Activated CD4-positive, CD25-positive, alpha-beta regulatory T cell treated with anti-CD3 and anti-CD28 coated beads, Interleukin-2, amount 50 U/mL, for 72 hours (primary cell): Measurements from ENCODE around the gene MTLN.
"Not testable (repeated sequence)": the region's sequence is repeated elsewhere in the genome, so short reads cannot be mapped to it uniquely, and the experiment has no call there.

Experiments
- DNase-seq: peaks from one replicate; pipeline ENCODE4 v3.0.0; 2021

The MTLN gene

GRCh38 chr2:110211938-110212858 lies at the start of gene MTLN:
MTLN (minus strand) TSS chr2:110212547; CDS start chr2:110212525, 22 bp downstream.
- peak; percentile 82 for DNase-seq

- not testable (repeated sequence) for DNase-seq
These were observed 49.6 kb upstream of the MTLN start for GRCh38 chr2:110261910-110262309.

GRCh38 chr2:110248081-110248795 lies 35.9 kb upstream of the MTLN start:
- DNase-seq: not testable (repeated sequence)

- not testable (repeated sequence) for DNase-seq
These were observed 33.4 kb upstream of the MTLN start for GRCh38 chr2:110245488-110246435.

GRCh38 chr2:110243283-110243682 lies 30.9 kb upstream of the MTLN start:
- not testable (repeated sequence) for DNase-seq

GRCh38 chr2:110234514-110234913 lies 22.2 kb upstream of the MTLN start:
- not testable (repeated sequence) for DNase-seq

GRCh38 chr2:110229886-110230285 lies 17.5 kb upstream of the MTLN start:
- DNase-seq: not testable (repeated sequence)

- DNase-seq: not testable (repeated sequence)
These were observed 10.3 kb upstream of the MTLN start for GRCh38 chr2:110222626-110223025.

GRCh38 chr2:110221938-110222337 lies 9.6 kb upstream of the MTLN start:
- no peak for DNase-seq

- no peak for DNase-seq
These were observed 7.8 kb upstream of the MTLN start for GRCh38 chr2:110220190-110220564.

- no peak for DNase-seq
These were observed 7.3 kb upstream of the MTLN start for GRCh38 chr2:110219496-110220189.

- not testable (repeated sequence) for DNase-seq
These were observed 6.5 kb upstream of the MTLN start for GRCh38 chr2:110218889-110219288.

- DNase-seq: no peak
These were observed 4.5 kb upstream of the MTLN start for GRCh38 chr2:110216803-110217202.

- DNase-seq: no peak
These were observed 3.9 kb upstream of the MTLN start for GRCh38 chr2:110216199-110216598.

- DNase-seq: no peak
These were observed 3.3 kb upstream of the MTLN start for GRCh38 chr2:110215566-110216158.

GRCh38 chr2:110215091-110215490 lies 2.7 kb upstream of the MTLN start:
- no peak for DNase-seq

GRCh38 chr2:110213522-110213921 lies 1.2 kb upstream of the MTLN start:
- DNase-seq: not testable (repeated sequence)

- no peak for DNase-seq
These were observed 6.5 kb downstream of the MTLN start for GRCh38 chr2:110205660-110206455.

- DNase-seq: peak; percentile 89
These were observed 7.7 kb downstream of the MTLN start, which contains the start of gene NPHP1 for GRCh38 chr2:110204408-110205385. NPHP1 (minus strand) TSS chr2:110205013; CDS start chr2:110204968, 45 bp downstream.
